ENCODE measurements around the gene TBC1D22A.

Gene TBC1D22A

GRCh38 chr22:47215851-47216250 is 453.4 kb downstream of the TBC1D22A start:
- no peak for DNase-seq (ENCODE audit: low read depth in 2 of 2)

GRCh38 chr22:47218671-47219070 is 456.2 kb downstream of the TBC1D22A start:
- DNase-seq (ENCODE audit: low read depth in 2 of 2), result no peak

GRCh38 chr22:47219789-47220188 is 457.3 kb downstream of the TBC1D22A start:
- DNase-seq (ENCODE audit: low read depth in 2 of 2), result no peak

- no peak for DNase-seq (ENCODE audit: low read depth in 2 of 2)
Observed at GRCh38 chr22:47220752-47221151, 458.3 kb downstream of the TBC1D22A start.

GRCh38 chr22:47221840-47222615 is 459.6 kb downstream of the TBC1D22A start:
- no peak for DNase-seq (ENCODE audit: low read depth in 2 of 2)

All from activated CD4-positive, alpha-beta T cell treated with anti-CD3 and anti-CD28 coated beads for 24 hours (primary cell).